Natural killer cell (primary cell): Measurements from ENCODE around the gene HOXD4. TPM values are rescaled to one million over a fixed set of nuclear protein-coding genes. Genes with fewer than 3 reads are reported as not detected.

Experiments
- ATAC-seq, 3 donors: fragments of 150-1000 bp in 2 of 3; fragments of 200-7000 bp in 1 of 3; cut with Tn5 transposase; 1 replicate in 1 of 3; 2 replicates in 2 of 3; pipeline ENCODE4 v1.10.0; 2021; ENCODE audit warnings: mild to moderate bottlenecking in 2 of 3, moderate library complexity in 2 of 3
- DNase-seq, 2 donors: peaks; one replicate each; pipeline versions ENCODE4 v3.0.0 to v3.0.0-alpha.2; 2013 to 2021; ENCODE audit warnings: mixed read lengths in 1 of 2
- H3K27ac ChIP-seq: one replicate; pipeline ENCODE4 v1.5.1; 2013; ENCODE audit warnings: mild to moderate bottlenecking, low read length
- H3K27me3 ChIP-seq: one replicate; pipeline ENCODE4 v1.6.1; 2013; ENCODE audit warnings: low read length; ENCODE audit not compliant: control insufficient read depth, insufficient read depth
- H3K36me3 ChIP-seq: one replicate; pipeline ENCODE4 v1.6.1; 2013; ENCODE audit warnings: low read length; ENCODE audit not compliant: control insufficient read depth, insufficient read depth
- H3K4me1 ChIP-seq: one replicate; pipeline ENCODE4 v1.6.1; 2013; ENCODE audit warnings: low read length; ENCODE audit not compliant: control insufficient read depth, insufficient read depth
- H3K4me3 ChIP-seq: one replicate; pipeline ENCODE4 v1.5.1; 2013; ENCODE audit warnings: low read length
- H3K9me3 ChIP-seq: one replicate; pipeline ENCODE4 v1.6.1; 2013; ENCODE audit warnings: low read length; ENCODE audit not compliant: control insufficient read depth, insufficient read depth
- H3K27ac Mint-ChIP-seq, 2 donors: one replicate each; pipeline ENCODE4 v1.8.0; 2022; ENCODE audit warnings: mild to moderate bottlenecking in 2 of 2, mixed read lengths in 2 of 2, moderate library complexity in 1 of 2
- H3K27me3 Mint-ChIP-seq, 2 donors: one replicate each; pipeline ENCODE4 v1.8.0; 2022; ENCODE audit warnings: low read depth in 2 of 2, mixed read lengths in 2 of 2
- H3K36me3 Mint-ChIP-seq: one replicate; pipeline ENCODE4 v1.8.0; 2022; ENCODE audit warnings: mixed read lengths
- H3K4me1 Mint-ChIP-seq, 2 donors: one replicate each; pipeline ENCODE4 v1.8.0; 2022; ENCODE audit warnings: mixed read lengths in 2 of 2
- H3K4me3 Mint-ChIP-seq: one replicate; pipeline ENCODE4 v1.8.0; 2022; ENCODE audit warnings: mild to moderate bottlenecking, moderate library complexity, mixed read lengths
- H3K9me3 Mint-ChIP-seq, 2 donors: one replicate each; pipeline ENCODE4 v1.8.0; 2022; ENCODE audit warnings: mixed read lengths in 2 of 2
- WGBS: methylation state at CpG from one replicate; pipeline ENCODE4 v1.1.7; 2013; ENCODE audit warnings: missing lambda C conversion rate; ENCODE audit not compliant: insufficient coverage; 5-methylcytosine and 5-hydroxymethylcytosine counted together
- intact Hi-C: fragments of 100-400 bp; cut with micrococcal nuclease; formaldehyde crosslinking; loops from one replicate; pipeline ENCODE4 v1.14.2; 2022
- total RNA-seq, 4 donors: library from RNA; stranded (reverse); fragments of 120-200 nt in 1 of 4; gene quantifications; one replicate each; pipeline versions ENCODE4 v1.2.3 to v1.2.4, GENCODE V29; 2013 to 2022
- TF ChIP-seq, protein P1 (sequence below): fragments of 200-600 bp; IDR thresholded peaks from one replicate; pipeline ENCODE4 v1.8.0; 2022; ENCODE audit warnings: antibody characterized with exemption

The HOXD4 gene
- total RNA-seq, 3 donors from 2014 or later (not counting 1 experiment from before 2014, with no cell fraction given) = not detected

GRCh38 chr2:176110415-176111308, 40.7 kb upstream of the HOXD4 start:
- Histone ChIP-seq H3K36me3 (no peaks in the 10 kb centered on the region), H3K27ac (no peak overlapping the region), H3K27me3 (peaks cover 75% of the 10 kb centered on the region), H3K4me1 (peaks cover 3% of the 10 kb centered on the region), H3K9me3 (peaks cover 3% of the 10 kb centered on the region), H3K4me3 (no peak overlapping the region)
- 23% methylated on average over 7 of the region's 7 CpGs for WGBS
- Mint-ChIP-seq H3K4me3 (peak overlapping the region; percentile 9), H3K27me3 (peaks cover 68 to 71% of the 10 kb centered on the region in 2 donors), H3K9me3 (no peaks in the 10 kb centered on the region), H3K36me3 (peaks cover 8% of the 10 kb centered on the region), H3K4me1 (peaks cover 0 to 14% of the 10 kb centered on the region in 2 donors), H3K27ac (no peak overlapping the region)
- TF ChIP-seq, protein P1, sequence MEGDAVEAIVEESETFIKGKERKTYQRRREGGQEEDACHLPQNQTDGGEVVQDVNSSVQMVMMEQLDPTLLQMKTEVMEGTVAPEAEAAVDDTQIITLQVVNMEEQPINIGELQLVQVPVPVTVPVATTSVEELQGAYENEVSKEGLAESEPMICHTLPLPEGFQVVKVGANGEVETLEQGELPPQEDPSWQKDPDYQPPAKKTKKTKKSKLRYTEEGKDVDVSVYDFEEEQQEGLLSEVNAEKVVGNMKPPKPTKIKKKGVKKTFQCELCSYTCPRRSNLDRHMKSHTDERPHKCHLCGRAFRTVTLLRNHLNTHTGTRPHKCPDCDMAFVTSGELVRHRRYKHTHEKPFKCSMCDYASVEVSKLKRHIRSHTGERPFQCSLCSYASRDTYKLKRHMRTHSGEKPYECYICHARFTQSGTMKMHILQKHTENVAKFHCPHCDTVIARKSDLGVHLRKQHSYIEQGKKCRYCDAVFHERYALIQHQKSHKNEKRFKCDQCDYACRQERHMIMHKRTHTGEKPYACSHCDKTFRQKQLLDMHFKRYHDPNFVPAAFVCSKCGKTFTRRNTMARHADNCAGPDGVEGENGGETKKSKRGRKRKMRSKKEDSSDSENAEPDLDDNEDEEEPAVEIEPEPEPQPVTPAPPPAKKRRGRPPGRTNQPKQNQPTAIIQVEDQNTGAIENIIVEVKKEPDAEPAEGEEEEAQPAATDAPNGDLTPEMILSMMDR = no peak
- DNase-seq = no peak
- intact Hi-C loops = loop anchor here (5.0 kb wide), 1 partner anchor 33 kb away; no protein-coding TSS in a partner anchor
- no peak for ATAC-seq

- Histone ChIP-seq H3K36me3 (no peaks in the 10 kb centered on the region), H3K4me3 (no peak overlapping the region), H3K9me3 (peaks cover 3% of the 10 kb centered on the region), H3K27me3 (peaks cover 77% of the 10 kb centered on the region), H3K27ac (no peak overlapping the region), H3K4me1 (peaks cover 3% of the 10 kb centered on the region)
- H3K36me3 Mint-ChIP-seq = peaks cover 8% of the 10 kb centered on the region
- peak overlapping the region; percentile 9 for H3K4me3 Mint-ChIP-seq
- H3K27me3 Mint-ChIP-seq = peaks cover 65 to 68% of the 10 kb centered on the region in 2 donors
- WGBS = 4% methylated on average over 16 of the region's 16 CpGs
- TF ChIP-seq, protein P1 = no peak
- ATAC-seq = no peak
- H3K4me1 Mint-ChIP-seq = peaks cover 0 to 8% of the 10 kb centered on the region in 2 donors
- H3K27ac Mint-ChIP-seq = no peak overlapping the region
- intact Hi-C loops = loop anchor here (5.0 kb wide), 1 partner anchor 34 kb away; no protein-coding TSS in a partner anchor
- peak in 1 of 2 donors; percentile 39 for DNase-seq
- no peaks in the 10 kb centered on the region for H3K9me3 Mint-ChIP-seq
Observed at GRCh38 chr2:176111309-176111663, 40.1 kb upstream of the HOXD4 start.

DNA sequence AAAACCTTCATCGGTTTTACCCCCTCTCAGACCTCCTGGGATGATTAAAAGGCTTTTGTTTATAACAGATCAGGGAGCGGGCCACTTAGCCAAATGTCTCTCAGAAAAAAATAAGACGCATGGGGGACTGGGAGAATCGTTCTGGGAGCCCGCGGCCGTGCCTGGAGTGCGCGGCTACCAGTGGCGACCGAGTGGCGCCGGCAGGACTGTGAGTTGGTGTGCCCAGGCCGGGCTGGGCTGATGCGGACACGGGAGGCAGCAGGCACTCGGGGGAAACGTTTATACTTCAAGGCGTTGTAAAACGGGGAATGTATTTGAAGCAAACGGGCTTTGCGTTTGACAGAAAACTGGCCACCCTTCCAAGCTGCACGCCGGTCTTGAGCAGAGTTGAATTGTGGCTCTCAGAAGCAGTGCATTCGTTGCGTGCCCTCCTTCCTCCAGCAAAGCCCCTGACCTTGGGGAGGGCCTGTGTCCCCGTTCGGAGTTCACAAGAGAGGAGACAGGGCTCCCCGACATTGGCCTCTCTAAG, 39.4 kb upstream of the HOXD4 start:
- DNase-seq = no peak
- Histone ChIP-seq H3K36me3 (no peaks in the 10 kb centered on the region), H3K4me3 (no peak overlapping the region), H3K9me3 (peaks cover 6% of the 10 kb centered on the region), H3K4me1 (peaks cover 3% of the 10 kb centered on the region), H3K27ac (no peak overlapping the region), H3K27me3 (peaks cover 79% of the 10 kb centered on the region)
- TF ChIP-seq, protein P1 = no peak
- peaks cover 0 to 5% of the 10 kb centered on the region in 2 donors for H3K4me1 Mint-ChIP-seq
- ATAC-seq = no peak
- H3K9me3 Mint-ChIP-seq = no peaks in the 10 kb centered on the region
- 8% methylated on average over 28 of the region's 29 CpGs for WGBS
- H3K4me3 Mint-ChIP-seq = no peak overlapping the region
- peaks cover 68 to 70% of the 10 kb centered on the region in 2 donors for H3K27me3 Mint-ChIP-seq
- intact Hi-C loops = loop anchor here (5.0 kb wide), 1 partner anchor 35 kb away; no protein-coding TSS in a partner anchor
- no peak overlapping the region for H3K27ac Mint-ChIP-seq
- peaks cover 8% of the 10 kb centered on the region for H3K36me3 Mint-ChIP-seq
